ENCODE measurements around the gene CEBPB. TPM values are rescaled to one million over a fixed set of nuclear protein-coding genes. Genes with fewer than 3 reads are reported as not detected.
A peak's percentile ranks its signal among the peaks of the same experiment; 100 is the strongest.
"Not testable (repeated sequence)": the region's sequence is repeated elsewhere in the genome, so short reads cannot be mapped to it uniquely, and the experiment has no call there.

CEBPB gene
- total RNA-seq, 1 donor from 2014 or later, result 87.4 TPM

DNA sequence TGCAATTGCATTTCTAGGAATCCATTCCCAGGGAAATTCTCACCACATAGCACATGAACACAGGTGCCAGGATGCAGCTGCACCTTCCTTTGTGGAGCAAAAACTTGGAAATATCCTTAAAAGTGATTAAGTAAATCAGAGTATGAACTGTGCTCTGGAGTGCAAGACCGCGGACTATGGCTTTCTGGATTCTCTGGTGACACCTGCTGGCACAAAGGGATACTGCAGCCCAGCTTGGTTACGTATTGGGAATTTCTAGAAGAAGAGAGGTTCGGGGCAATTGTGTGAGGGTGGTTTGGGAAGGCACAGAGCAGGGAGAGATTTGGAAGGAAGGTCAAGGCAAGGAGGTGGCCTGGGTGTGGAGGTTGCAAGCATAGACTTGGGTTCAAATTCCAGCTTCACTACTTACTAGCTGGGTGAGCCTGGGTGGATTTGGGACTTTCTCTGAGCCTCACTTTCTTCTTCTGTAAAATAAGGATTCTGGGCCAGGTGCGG, 21.3 kb upstream of the CEBPB start:
- DNase-seq (ENCODE audit: low spot score), result peak; percentile 89

DNA sequence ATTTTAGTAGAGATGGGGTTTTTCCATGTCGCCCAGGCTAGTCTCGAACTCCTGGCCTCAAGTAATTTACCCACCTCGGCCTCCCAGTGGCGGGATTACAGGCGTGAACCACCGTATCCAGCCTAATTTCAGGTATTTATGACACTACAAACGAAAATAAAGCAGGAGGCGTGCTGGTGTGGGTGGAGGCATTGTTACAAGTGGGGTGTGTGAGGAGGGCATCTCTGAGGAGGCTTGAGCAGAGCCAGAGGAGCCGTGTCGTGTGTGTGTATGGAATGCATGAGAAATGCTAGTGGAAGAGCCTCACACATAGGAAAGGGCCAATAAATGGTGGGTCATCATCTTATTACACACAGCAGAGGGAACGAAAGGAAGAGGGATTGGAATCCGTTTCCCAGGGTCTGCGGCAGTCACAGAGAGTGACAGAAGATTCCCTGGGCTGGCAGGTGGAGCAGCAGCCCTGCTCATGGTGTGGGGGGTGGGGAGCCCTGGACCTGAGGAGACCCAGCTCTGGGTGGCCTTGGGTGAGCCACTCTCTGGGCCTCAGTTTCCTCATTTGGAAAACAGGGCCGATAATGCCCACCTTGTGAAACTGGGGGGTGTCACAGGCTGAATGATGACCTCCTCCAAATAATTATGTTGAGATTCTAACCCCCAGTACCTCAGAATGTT, 19.9 kb upstream of the CEBPB start:
- no peak for DNase-seq (ENCODE audit: low spot score)

DNA sequence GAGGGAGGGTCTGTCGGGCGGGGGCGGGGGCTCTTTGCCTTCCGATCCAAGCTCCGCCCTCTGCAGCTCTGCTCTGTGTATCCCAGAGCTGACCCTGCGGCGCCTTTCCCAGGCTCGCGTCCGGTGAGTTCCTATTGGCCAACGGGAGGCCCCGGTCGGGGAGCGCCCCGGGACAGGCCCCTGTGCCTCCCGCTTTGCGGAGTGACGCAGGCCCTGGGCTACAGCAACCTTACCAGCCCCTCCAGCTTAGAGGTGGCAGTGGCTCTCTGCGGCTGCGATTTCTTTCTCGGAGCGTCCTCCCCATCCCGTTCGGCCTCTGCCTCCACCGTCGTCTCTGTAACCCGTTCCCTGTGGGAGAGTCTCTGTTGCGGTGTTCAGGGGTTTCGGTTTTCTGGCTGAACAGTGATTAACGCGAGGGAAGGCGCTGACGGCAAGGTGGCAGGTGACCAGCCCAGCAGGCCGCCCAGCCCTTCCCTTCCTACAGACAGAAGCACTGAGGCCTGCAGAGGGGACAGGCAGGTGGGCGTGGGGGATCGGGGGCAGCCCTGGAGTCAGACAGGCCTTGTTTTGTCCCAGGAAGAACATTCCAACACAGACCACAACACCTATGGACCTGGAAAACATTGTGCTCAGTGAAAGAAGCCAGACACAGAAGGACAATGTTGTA, 18.1 kb upstream of the CEBPB start:
- DNase-seq (ENCODE audit: low spot score), result peak; percentile 73

DNA sequence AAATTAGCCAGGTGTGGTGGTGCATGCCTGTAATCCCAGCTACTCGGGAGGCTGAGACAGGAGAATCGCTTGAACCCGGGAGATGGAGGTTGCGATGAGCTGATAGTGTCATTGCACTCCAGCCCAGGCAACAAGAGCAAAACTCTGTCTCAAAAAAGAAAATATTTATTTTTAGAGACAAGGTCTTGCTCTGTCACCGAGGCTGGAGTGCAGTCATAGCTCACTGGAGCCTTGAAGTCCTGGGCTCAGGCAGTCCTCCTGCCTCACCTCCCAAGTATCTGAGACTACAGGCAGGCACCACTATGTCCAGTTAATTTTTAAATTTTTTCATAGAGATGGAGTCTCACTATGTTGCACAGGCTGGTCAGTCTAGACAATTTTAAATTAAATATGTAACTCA, 16.2 kb upstream of the CEBPB start:
- no peak for DNase-seq (ENCODE audit: low spot score)

DNA sequence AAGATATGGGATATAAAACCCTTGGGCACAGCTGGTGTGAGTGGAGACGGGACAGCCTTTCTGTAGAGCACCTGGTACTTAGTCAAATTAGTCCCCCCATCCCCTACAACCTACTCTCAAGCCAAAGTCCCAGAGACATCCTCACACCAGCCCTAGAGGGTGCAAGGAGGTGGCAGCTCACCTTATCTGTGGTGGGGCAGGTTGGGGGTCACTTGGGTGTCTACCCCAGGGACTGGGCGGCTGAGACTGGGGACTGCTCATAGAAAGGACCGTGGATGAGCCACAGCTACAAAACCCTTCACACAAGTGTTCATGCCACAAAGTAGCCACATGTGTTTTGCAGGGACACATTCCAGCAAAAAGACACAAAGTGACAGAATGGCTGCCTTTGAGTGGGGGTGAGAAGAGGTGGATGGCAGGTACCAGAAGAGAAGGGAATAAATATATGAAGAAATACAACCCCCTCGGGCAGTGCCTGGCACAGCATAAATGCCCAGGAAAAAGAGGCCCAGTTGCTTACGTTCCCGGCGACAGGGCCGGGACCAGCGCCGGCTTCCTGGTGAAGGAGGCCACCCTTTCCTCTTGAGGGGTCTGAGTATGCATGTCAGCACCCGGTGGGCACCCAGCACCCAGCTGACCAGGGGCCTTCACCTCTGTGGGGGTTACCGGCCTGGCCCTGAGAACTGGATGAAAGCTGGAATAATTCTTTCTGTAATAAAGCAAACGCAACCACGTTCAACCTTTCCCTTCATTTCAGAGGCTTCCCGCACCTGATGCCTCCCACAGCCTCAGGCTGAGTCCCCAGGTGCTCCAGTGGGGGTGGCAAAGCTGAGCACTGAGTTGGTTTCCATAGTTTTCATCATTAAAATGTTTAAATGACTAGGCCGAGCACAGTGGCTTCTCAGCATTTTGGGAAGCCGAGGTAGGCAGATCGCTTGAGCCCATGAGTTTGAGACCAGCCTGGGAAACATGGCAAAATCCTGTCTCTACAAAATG, 14.4 kb upstream of the CEBPB start:
- DNase-seq (ENCODE audit: low spot score), result no peak

DNA sequence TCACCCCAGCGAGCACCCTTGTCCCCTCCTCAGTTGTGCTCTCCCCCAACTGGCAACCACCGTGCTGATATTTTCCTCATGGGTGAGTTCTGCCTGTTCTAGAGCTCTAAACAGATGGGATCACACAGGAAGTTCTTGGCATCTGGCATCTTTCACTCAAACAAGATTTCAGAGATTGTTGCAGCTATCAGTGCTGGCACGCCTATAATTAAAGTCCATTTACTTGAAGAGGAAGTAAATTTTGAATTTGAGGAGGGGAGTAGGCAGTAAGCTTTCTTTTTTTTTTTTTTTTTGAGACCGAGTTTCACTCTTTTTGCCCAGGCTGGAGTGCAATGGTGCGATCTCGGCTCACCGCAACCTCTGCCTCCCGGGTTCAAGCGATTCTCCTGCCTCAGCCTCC, 12.0 kb upstream of the CEBPB start:
- DNase-seq (ENCODE audit: low spot score), result not testable (repeated sequence)

DNA sequence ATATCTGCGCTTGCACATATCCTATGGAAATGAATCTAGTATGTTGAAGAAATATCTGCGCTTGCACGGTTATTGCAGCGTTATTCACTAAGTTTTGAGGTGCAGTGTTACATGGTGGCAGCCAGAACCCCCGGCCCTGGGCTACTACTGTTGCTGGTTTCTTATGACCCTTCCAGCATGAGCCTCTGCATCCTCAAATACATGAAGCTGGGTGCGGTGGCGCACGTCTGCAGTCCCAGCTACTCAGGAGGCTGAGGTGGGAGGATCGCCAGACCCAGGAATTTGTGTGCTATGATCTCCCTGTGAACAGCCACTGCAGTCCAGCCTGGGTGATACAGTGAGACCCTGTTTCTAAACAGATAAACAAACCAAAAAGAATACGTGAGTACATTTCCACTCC, 9.3 kb upstream of the CEBPB start:
- no peak for DNase-seq (ENCODE audit: low spot score)

DNA sequence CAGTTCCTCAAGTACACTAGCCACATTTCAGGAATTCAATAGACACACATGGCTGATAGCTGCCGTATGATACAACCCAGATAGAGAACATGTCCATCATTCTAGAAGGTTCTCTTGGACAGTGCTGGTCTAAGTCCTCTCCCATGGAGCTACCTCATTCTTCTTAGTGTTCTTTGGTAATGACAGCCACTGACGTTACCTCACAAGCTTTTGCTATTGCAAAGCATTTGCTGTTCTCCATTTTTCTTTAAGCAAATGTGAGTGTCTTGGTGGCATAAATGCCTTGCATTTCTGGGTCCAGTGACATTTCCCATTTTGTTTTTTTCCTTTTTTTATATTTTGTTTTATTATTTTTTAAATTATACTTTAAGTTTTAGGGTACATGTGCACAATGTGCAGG, 8.3 kb upstream of the CEBPB start:
- DNase-seq (ENCODE audit: low spot score), result no peak

DNA sequence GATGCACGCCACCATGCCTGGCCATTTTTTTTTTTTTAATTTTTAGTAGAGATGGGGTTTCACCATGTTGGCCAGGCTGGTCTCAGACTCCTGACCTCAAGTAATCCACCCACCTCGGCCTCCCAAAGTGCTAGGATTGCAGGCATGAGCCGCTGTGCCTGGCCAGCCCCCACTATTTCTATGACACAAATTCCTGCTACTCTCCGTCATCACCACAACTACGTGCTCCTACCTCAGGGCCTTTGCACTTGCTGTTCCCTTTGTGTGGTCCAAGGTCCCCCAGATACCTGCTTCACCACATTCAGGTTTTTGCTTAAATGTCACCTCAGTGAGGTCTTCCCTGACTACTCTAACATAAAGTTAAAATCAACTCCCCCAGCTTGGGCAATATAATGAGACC, 5.2 kb upstream of the CEBPB start:
- DNase-seq (ENCODE audit: low spot score), result no peak

DNA sequence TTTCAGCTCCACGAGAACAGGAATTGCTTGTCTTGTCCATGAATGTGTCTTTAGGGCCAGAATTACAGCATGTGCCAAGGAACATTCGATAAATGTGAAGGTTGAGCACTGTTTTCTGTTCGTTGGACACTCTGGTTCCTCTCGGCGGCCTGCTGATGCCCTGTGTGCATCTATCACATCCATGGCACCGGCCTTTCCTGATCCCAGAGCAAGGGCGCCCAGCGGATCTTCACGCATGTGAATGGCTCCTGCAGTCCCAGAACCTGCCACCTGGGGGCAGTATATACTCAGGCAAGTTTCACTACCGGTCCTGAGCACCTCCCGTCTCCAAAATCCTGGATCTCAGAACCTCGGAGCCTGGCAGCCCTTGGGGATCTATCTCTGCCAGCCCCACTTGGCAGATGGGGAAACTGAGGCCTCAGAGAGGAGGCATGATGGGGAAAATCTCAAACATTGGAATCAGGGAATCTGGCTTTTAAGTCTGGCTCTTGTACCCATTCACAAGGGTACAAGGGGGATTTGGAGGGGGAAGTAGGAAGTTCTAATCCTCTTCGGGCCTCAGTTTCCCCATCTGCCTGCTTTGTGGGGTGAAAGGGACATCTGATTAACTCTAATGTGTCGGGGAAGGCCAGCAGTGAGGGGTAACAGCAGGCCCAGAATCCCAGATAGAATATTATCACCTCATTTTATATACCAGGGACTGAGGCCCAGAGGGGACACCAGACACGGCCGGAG, 4.3 kb upstream of the CEBPB start:
- peak; percentile 94 for DNase-seq (ENCODE audit: low spot score)

DNA sequence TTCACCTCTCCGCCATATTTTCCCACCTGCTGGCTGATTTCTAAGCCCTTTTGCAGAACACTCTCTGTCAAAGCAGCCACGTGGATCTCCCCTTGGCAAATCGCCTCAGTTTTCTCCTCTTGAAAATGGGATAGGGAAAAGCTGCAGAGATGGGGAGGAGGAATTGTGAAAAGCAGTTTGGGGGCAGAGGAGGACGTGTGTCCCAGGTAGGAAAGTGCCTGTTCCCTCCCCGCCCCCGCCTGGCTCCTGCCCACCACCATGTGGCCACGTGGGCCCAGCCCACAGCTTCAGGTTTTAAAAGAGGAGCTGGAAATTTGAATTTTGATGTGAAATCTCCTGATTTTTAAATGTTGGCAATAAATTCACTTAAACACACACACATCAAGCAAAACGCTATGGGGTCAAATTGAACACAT, 3.6 kb upstream of the CEBPB start:
- no peak for DNase-seq (ENCODE audit: low spot score)

DNA sequence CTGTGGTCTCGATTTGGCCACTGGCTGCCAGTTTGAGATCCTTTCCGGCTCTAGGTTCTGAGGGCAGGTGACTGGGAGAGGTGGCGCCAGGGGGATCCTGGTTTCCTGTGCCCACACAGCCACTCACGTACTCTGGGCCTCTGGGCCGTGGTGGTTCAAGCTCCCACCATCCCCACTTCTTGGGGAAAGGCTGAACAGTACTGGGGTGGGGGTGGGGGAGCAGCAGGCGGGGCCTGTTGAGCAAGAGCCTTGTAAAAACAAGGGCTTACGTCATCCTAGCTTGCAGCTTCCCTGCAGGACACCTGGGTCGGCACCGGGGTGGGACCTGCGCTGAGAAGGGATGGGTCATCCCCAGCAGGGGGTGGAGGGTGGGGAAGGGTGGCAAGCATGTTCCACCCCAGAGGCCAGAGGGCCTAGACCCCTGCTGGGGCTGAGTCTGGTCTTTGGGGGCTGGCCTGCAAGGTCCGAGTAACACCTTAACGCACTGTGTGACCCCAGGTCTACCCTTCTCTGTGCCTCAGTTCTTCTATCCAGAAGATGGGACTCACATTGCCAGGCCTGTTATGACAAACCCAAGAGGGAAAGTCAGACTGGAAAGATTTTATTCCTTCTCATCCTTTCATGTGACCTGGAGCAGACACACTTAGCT, 3.1 kb upstream of the CEBPB start:
- no peak for DNase-seq (ENCODE audit: low spot score)

DNA sequence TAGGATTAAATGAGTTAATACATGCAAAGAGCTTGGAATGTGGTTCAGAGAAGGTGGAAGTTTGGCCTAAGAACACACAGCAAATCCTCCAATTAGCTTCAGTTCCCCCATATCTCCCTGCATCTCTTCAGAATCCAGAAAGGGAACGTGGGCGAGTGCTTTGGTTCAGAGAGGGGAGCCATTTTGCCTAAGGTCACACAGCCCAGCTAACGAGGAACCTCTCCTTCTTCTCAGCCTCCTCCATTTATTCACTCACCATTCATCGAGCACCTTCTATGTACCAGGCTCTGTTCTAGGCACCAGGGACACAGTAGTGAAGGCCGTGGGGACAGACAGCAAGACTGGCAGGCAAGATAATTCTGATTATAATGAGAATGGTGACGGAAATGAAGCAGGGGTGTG, 2.3 kb upstream of the CEBPB start:
- no peak for DNase-seq (ENCODE audit: low spot score)

DNA sequence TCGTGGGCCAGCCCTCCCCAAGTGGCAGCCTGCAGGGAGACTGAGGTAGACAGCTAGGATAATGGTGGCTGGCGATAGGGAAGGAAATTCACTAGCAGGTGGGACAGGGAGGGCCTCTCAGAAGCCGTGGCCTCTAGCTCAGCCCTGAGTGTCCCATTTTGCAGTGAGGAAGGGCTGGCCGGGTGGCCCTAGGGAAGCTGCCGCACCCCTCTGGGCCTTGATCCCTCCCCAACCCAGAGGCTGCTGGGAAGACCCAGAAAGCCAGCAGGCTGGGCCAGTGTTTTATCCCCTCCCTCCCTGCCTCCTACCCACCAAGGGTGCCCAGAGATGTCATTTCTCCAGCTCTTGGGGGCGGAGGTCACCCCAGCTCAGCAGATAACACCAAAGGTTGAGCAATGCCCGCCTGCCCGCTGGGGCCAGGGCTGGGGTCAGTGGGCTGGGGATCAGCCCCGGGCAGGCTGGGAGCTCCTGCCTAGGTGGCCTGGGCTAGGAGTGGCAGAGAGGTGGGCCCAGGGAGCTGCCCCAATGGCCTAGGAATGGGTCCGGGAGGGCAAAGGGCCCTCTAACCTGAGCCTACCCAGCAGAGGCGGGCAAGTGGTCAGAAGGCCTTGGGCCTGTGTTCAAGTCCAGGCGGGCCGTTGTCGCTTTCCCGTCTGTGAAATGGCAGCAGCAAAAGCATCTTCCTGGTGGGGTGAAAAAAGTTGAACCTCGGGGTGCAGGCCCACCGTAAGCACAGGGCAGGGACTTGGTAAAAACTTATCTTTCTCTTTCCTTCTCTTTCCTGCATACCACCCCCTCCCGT, 1.6 kb upstream of the CEBPB start:
- no peak for DNase-seq (ENCODE audit: low spot score)

DNA sequence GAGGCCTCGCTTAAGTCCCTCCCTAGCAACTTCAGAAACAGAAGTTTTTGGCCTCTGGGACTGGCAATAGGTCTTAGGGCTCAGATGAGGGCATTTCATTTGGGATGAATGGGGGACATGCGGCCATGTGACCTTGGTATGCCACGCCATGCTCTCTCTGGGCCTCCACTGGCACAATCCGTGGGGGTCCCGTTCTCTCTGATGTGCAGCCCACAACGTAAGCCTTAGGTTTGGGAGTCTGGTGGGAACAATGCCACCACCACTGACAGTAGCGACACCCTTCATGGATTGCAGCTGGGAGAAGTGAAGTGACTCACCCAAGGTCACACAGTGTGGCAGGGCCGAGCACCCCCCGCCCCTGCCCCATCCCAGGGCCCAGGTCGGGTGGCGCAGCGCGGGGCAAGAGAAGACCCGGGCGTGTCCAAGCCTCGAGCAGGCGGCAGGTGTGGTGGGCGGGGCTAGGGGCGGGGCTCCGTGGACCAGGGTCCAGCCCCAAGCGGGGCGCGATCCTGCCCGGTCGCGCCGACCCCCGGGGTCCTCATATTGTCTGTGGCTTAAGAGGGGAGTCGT, 864 bp upstream of the CEBPB start:
- peak; percentile 56 for DNase-seq (ENCODE audit: low spot score)

DNA sequence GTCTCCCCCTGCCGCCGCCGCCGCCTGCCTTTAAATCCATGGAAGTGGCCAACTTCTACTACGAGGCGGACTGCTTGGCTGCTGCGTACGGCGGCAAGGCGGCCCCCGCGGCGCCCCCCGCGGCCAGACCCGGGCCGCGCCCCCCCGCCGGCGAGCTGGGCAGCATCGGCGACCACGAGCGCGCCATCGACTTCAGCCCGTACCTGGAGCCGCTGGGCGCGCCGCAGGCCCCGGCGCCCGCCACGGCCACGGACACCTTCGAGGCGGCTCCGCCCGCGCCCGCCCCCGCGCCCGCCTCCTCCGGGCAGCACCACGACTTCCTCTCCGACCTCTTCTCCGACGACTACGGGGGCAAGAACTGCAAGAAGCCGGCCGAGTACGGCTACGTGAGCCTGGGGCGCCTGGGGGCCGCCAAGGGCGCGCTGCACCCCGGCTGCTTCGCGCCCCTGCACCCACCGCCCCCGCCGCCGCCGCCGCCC, 474 bp downstream of the CEBPB start:
- peak; percentile 65 for DNase-seq (ENCODE audit: low spot score)

DNA sequence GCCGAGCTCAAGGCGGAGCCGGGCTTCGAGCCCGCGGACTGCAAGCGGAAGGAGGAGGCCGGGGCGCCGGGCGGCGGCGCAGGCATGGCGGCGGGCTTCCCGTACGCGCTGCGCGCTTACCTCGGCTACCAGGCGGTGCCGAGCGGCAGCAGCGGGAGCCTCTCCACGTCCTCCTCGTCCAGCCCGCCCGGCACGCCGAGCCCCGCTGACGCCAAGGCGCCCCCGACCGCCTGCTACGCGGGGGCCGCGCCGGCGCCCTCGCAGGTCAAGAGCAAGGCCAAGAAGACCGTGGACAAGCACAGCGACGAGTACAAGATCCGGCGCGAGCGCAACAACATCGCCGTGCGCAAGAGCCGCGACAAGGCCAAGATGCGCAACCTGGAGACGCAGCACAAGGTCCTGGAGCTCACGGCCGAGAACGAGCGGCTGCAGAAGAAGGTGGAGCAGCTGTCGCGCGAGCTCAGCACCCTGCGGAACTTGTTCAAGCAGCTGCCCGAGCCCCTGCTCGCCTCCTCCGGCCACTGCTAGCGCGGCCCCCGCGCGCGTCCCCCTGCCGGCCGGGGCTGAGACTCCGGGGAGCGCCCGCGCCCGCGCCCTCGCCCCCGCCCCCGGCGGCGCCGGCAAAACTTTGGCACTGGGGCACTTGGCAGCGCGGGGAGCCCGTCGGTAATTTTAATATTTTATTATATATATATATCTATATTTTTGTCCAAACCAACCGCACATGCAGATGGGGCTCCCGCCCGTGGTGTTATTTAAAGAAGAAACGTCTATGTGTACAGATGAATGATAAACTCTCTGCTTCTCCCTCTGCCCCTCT, 1.1 kb downstream of the CEBPB start:
- DNase-seq (ENCODE audit: low spot score), result peak; percentile 36

DNA sequence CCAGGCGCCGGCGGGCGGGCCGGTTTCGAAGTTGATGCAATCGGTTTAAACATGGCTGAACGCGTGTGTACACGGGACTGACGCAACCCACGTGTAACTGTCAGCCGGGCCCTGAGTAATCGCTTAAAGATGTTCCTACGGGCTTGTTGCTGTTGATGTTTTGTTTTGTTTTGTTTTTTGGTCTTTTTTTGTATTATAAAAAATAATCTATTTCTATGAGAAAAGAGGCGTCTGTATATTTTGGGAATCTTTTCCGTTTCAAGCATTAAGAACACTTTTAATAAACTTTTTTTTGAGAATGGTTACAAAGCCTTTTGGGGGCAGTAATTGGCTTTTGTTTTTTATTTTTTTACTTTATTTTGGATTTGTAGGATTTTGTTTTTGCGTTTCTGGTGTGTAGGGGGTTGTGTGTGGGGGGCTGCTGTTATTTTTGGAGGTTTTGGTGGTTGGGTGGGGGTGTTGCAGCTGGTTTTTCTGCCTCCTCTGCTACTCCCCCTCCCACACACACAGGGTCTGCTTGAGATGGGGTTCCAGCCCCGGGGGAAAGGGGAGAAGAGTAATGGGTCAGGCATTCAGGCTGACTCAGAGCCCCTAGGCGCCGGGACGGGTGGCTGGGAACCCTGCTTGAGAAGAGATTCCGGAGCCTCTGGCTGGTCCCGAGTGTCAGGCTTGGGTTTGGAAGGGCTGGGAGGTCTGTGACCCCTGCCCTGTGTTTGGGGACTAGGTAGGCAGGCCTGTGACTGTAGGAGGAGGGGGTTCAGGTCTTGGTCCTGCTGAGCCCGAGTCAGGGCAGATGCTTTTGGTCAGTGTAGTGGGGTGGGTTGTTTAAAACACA, 2.0 kb downstream of the CEBPB start:
- DNase-seq (ENCODE audit: low spot score), result peak; percentile 84
